Stimulated activated CD8-positive, alpha-beta memory T cell treated with anti-CD3 and anti-CD28 coated beads, Interleukin-15, amount 100 ng/mL, for 24 hours (primary cell): ENCODE results near the gene EFEMP1.
"Not testable (repeated sequence)": the region's sequence is repeated elsewhere in the genome, so short reads cannot be mapped to it uniquely, and the experiment has no call there.

Experiments used
- DNase-seq: peaks from one replicate; pipeline ENCODE4 v3.0.0-alpha.2; 2020; ENCODE audit warnings: low read depth

Gene EFEMP1

GRCh38 chr2:55865096-55865835, 58.3 kb downstream of the EFEMP1 start:
- no peak for DNase-seq

- no peak for DNase-seq
These were observed 59.1 kb downstream of the EFEMP1 start for GRCh38 chr2:55864351-55865084.

GRCh38 chr2:55862673-55863390, 60.8 kb downstream of the EFEMP1 start:
- DNase-seq, result no peak

GRCh38 chr2:55862246-55862645, 61.3 kb downstream of the EFEMP1 start:
- DNase-seq, result no peak

DNA sequence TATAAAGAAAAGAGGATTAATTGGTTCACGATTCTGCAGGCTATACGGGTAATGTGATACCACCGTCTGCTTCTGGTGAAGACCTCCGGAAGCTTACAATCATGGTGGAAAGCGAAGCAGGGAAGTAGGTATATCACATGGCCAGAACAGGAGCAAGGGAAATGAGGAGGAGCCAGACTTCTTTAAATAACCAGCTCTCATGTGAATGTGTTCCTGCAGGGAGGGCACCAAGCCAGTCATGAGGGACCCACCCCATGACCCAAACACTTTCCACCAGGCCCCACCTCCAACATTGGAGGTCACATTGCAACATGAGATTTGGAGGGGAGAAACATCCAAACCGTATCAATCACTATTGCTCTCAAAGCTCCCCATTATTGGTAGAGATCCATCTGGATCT, 61.8 kb downstream of the EFEMP1 start:
- no peak for DNase-seq

- no peak for DNase-seq
These were observed 62.8 kb downstream of the EFEMP1 start for GRCh38 chr2:55860832-55861231.

DNA sequence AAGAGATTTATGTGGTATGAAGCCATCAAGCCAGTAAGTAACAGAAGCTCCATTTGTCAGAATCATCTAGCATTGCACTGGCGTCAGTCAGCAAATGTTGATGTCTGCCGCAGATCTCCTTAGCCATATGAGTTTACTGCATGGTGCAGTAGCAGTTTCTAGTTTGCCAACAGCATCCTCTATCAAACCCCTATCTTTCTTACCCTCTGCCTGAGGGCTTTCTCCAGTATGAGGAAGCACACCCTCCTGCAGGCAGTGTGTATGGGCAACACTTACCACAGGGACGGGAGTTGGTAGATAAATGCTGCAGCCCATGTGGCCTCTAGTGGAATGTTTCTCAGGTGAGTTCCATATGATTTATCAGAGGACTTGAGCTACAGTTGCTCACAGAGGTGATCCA, 63.7 kb downstream of the EFEMP1 start:
- no peak for DNase-seq

- DNase-seq, result no peak
These were observed 65.8 kb downstream of the EFEMP1 start for GRCh38 chr2:55857766-55858165.

DNA sequence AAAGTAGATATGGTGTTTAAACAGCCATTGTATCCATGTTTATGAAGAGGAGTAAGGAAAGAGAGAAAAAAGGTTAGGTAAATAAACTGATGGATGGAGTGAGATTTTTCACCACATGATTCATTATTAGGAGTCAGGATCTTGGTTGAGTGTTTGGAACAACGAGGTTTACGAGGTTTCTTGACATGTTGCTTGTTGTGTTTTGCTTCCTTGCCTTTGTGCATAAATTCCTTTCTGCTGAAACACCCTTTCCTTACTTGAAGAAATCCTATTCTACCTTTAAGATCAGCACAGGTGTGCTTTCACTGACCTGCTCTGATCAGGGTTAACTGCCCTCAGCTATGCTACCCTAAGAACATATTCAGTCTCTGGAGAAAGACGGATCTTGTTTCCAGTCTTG, 66.6 kb downstream of the EFEMP1 start:
- no peak for DNase-seq

GRCh38 chr2:55848096-55848495, 75.5 kb downstream of the EFEMP1 start:
- DNase-seq, result no peak

GRCh38 chr2:55846426-55846825, 77.2 kb downstream of the EFEMP1 start:
- no peak for DNase-seq

- DNase-seq, result no peak
These were observed 78.6 kb downstream of the EFEMP1 start for GRCh38 chr2:55844986-55845385.

- DNase-seq, result no peak
These were observed 79.6 kb downstream of the EFEMP1 start for GRCh38 chr2:55843994-55844345.

DNA sequence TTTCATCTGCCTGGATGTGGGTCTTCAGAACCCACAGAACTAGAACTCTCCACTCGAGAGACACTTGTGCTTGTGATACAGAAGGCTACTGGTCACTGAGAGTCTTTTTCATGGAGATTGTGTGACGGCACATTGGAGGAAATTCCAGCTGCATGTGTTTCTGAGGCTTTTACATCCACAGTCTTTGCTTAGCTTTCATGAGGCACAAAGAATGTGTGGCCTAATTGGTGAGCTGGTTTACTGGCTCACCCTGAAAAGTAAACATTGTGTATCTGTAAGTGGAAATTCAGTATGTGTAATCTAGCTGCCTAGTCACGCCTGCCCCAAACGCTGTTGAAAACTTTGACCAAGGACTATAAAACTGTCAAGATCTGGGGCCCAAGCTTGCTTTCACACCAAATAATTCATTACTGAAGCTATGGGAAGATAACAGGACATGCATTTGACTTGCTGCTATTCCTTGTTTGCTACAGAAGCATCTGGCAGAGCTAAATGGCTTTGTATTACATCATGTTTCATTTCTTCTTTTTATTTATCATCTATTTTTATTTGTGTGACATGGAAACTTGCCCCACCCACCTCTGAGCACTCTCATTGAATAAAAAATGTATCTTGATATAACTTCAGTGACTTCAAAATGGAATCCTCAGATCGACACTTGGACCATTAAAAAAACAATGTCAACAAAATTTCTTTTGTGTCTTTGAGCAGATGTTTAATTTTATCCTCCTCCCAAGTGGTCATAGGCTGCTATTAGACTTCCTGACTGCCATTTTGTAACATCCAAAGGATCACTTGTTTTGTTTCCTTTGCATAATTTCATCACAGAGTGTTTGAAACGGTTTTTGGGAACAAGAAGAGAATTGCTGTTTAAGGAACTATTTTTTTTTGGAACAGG, 80.2 kb downstream of the EFEMP1 start:
- no peak for DNase-seq

DNA sequence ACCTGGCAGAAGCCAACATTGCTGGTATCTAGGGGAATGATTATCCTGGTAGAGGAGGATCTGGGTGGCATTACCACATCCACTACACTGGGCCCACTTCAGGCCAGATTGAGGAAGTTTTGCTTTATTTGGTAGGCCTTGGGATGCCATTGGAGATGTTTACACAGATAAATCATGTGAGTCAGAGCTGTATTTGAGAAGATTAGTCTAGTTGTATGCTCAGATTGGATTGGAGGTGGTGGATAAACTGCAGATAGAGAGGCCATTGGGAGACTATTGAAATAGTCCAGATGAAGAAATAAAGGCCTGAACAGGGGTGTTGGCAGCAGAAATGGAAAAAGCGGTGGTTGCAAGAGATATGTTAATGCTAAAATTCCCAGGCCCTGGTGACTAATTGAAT, 81.5 kb downstream of the EFEMP1 start:
- DNase-seq, result no peak

DNA sequence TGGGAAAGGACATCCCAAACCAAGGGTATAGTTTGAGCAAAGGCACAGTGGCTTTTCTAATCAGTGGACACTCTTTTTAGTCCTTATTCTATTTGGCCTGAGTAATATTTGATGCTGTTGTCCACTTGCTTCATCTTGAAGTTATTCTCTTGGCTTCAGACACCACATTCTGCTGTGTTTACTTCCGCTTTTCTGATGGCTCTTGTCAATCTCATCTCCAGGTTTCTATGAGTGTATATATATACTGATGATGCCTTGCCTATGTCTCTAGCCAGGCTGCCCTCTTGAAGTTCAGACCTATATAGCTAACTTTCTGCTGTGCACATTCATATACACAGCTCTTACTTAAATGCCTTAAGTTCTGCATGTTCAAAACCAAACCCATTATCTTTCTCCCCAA, 83.1 kb downstream of the EFEMP1 start:
- no peak for DNase-seq

DNA sequence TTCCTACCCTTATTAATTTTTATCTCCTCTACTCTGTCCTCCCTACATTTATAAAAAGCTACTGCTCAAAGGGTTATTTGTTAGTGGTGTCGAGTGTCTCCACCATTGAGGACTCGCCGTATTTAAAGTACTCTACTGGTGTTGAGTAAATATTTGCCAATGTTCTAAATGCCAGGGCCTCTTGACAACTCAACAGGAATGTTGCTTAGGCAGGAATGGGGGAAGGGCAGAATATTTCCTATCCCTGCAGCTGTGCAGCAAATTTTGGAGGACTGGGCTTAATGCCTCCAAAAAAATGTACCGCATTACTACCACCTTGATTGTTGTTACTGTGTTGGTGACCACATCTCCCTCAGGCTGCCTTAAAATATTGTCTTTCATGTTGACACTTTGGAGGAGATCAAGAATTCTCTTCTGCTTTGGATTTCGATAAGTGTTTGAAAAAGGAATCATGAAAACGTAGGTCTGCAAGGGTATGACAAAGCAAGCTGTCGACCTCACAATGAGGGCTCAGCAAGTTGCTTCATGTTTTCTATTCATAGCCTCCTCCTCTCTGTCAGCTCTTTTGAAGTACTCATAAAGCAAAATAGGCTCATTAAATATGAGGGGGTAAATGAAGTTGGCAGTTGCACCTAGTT, 84.3 kb downstream of the EFEMP1 start:
- DNase-seq, result no peak

- no peak for DNase-seq
These were observed 84.9 kb downstream of the EFEMP1 start for GRCh38 chr2:55838653-55839052.

- not testable (repeated sequence) for DNase-seq
These were observed 85.5 kb downstream of the EFEMP1 start for GRCh38 chr2:55838117-55838516.

GRCh38 chr2:55837073-55837472, 86.5 kb downstream of the EFEMP1 start:
- no peak for DNase-seq

DNA sequence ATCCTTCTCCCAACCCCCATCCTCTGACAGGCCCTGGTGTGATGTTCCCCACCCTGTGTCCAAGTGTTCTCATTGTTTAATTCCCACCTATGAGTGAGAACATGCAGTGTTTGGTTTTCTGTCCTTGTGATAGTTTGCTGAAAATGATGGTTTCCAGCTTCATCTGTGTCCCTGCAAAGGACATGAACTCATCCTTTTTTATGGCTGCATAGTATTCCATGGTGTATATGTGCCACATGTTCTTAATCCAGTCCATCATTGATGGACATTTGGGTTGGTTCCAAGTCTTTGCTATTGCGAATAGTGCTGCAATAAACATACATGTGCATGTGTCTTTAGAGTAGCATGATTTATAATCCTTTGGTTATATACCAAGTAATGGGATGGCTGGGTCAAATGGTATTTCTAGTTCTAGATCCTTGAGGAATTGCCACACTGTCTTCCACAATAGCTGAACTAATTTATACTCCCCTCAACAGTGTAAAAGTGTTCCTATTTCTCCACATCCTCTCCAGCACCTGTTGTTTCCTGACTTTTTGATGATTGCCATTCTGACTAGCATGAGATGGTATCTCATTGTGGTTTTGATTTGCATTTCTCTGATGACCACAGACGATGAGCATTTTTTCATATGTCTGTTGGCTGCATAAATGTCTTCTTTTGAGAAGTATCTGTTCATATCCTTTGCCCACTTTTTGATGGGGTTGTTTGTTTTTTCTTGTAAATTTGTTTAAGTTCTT, 91.7 kb downstream of the EFEMP1 start:
- DNase-seq, result not testable (repeated sequence)
